ENCODE results near the gene ZNF117. TPM values are rescaled to one million over a fixed set of nuclear protein-coding genes. Genes with fewer than 3 reads are reported as not detected.
"Not testable (repeated sequence)": the region's sequence is repeated elsewhere in the genome, so short reads cannot be mapped to it uniquely, and the experiment has no call there.

ZNF117 gene
- total RNA-seq, 8 experiments from 2014 or later, result 1.1 to 29.9 (median 20.4) TPM

GRCh38 chr7:64934478-64934877 is 56.4 kb downstream of the ZNF117 start:
- H3K4me1 ChIP-seq (replicated peaks in 1 of 2), result no peaks in the 10 kb centered on the region
- no peak overlapping the region for H3K27ac ChIP-seq
- ATAC-seq (replicated peaks in 6 of 8), result no peak
- in situ Hi-C loops (cut with MboI; ENCODE audit: low pct_unique_long_range_greater_than_20kb in 2 of 9, low sequenced_read_pairs in 9 of 9, unreplicated experiment in 9 of 9), result no loop called here
- 29 to 100% (median 91%) methylated on average over 1 of the region's 1 CpG; no CpG with 5 or more reads in 3 of the 10 experiments for WGBS, 10 experiments
- no peak overlapping the region for H3K4me3 ChIP-seq

GRCh38 chr7:64928252-64929187 is 62.3 kb downstream of the ZNF117 start:
- H3K4me3 ChIP-seq; in situ Hi-C loops (cut with MboI; ENCODE audit: low pct_unique_long_range_greater_than_20kb in 2 of 9, low sequenced_read_pairs in 9 of 9, unreplicated experiment in 9 of 9); ATAC-seq (replicated peaks in 6 of 8); H3K4me1 ChIP-seq (replicated peaks in 1 of 2); H3K27ac ChIP-seq: not testable (repeated sequence)
- WGBS, 10 experiments, result 80 to 100% (median 98%) methylated on average over 1 to 4 of the region's 4 CpGs; no CpG with 5 or more reads in 2 of the 10 experiments

Other genes with a start within 250 kb of the ZNF117 start
- gene ZNF138, start 196.6 kb downstream of the ZNF117 start, total RNA-seq, result 10 to 100 TPM in 7 of 8 experiments, 1 to 10 TPM in 1; 4.6 to 49.2 (median 20.2) TPM
- 10 to 100 TPM in 2 of 8 experiments, 1 to 10 TPM in 6; 2.2 to 10.7 (median 5.8) TPM for gene ZNF273, start 87.8 kb downstream of the ZNF117 start, total RNA-seq
- 10 to 100 TPM in 6 of 8 experiments, 1 to 10 TPM in 2; 4.2 to 45.6 (median 33.4) TPM for gene ERV3-1, start 15.7 kb upstream of the ZNF117 start, total RNA-seq